Activated CD4-positive, alpha-beta T cell treated with anti-CD3 and anti-CD28 coated beads, Interleukin-2, amount 10 ng/mL, durations not matched to agents 24 days and 14 days (primary cell): ENCODE data around the gene GALNT18. TPM values are rescaled to one million over a fixed set of nuclear protein-coding genes. Genes with fewer than 3 reads are reported as not detected.
"Not testable (repeated sequence)": the region's sequence is repeated elsewhere in the genome, so short reads cannot be mapped to it uniquely, and the experiment has no call there.

Experiments used
- DNase-seq: peaks from one replicate; pipeline ENCODE4 v3.0.0; 2022
- H3K27ac Mint-ChIP-seq: one replicate; pipeline ENCODE4 v1.8.0; 2022; ENCODE audit warnings: mild to moderate bottlenecking, mixed read lengths
- H3K27me3 Mint-ChIP-seq: one replicate; pipeline ENCODE4 v1.8.0; 2022; ENCODE audit warnings: mixed read lengths
- H3K36me3 Mint-ChIP-seq: one replicate; pipeline ENCODE4 v1.8.0; 2022; ENCODE audit warnings: low read depth, mild to moderate bottlenecking, mixed read lengths
- H3K4me1 Mint-ChIP-seq: one replicate; pipeline ENCODE4 v1.8.0; 2021; ENCODE audit warnings: mixed read lengths
- H3K4me3 Mint-ChIP-seq: one replicate; pipeline ENCODE4 v1.8.0; 2022; ENCODE audit warnings: mild to moderate bottlenecking, moderate library complexity, mixed read lengths
- H3K9me3 Mint-ChIP-seq: one replicate; pipeline ENCODE4 v1.8.0; 2021; ENCODE audit warnings: mixed read lengths
- intact Hi-C: fragments of 100-400 bp; cut with micrococcal nuclease; formaldehyde crosslinking; loops from one replicate; pipeline ENCODE4 v1.15.1; 2023
- total RNA-seq: library from RNA; stranded (reverse); gene quantifications from 2 replicates; pipeline ENCODE4 v1.2.3, GENCODE V29; 2022

The GALNT18 gene
- total RNA-seq, 1 donor from 2014 or later: 8.6 TPM

DNA sequence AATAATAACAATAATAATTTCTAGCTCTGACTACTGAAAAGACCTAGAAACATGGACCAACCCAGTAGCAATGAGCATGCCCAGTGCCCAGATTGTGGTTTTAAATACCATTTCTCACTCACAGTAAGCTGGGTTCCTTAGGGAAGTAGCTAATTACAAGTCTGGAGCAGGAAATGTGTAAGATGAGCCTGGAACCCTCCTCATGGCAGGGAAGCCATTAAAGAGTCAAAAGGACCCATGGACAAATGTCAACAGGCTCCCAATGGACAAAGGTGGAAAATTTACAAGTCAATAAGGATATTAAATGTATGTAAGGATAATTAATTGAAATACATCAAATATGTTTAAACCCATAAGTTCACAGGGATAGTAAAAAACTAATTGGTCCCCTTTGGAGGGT lies 258.1 kb downstream of the GALNT18 start:
- peaks cover 2% of the 10 kb centered on the region for H3K27me3 Mint-ChIP-seq
- H3K9me3 Mint-ChIP-seq: no peaks in the 10 kb centered on the region
- no peak overlapping the region for H3K27ac Mint-ChIP-seq
- intact Hi-C loops: no loop called here
- H3K4me3 Mint-ChIP-seq: no peak overlapping the region
- no peaks in the 10 kb centered on the region for H3K36me3 Mint-ChIP-seq
- H3K4me1 Mint-ChIP-seq: no peaks in the 10 kb centered on the region
- no peak for DNase-seq

DNA sequence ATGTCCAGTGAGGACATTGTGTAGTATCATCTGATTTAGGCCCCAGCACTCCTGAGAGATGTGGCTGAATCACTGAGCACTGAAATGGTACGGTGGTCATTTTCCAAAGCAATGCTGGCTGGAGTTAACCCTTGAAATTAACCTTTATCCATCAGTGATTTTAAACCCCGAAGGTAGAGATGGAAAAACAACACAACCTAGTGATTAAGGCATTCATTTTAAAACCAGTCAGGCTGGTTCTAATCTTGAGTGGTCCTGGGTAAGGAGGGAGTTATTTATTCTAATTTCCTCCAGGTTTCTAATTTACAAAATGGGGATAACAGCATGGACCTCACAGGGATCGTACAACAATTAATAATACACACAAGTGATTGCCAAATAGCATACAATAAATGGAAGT lies 262.2 kb downstream of the GALNT18 start:
- peaks cover 5% of the 10 kb centered on the region for H3K27me3 Mint-ChIP-seq
- no peaks in the 10 kb centered on the region for H3K9me3 Mint-ChIP-seq
- H3K4me3 Mint-ChIP-seq: no peak overlapping the region
- no peak for DNase-seq
- H3K4me1 Mint-ChIP-seq: no peaks in the 10 kb centered on the region
- intact Hi-C loops: no loop called here
- no peak overlapping the region for H3K27ac Mint-ChIP-seq
- no peaks in the 10 kb centered on the region for H3K36me3 Mint-ChIP-seq

DNA sequence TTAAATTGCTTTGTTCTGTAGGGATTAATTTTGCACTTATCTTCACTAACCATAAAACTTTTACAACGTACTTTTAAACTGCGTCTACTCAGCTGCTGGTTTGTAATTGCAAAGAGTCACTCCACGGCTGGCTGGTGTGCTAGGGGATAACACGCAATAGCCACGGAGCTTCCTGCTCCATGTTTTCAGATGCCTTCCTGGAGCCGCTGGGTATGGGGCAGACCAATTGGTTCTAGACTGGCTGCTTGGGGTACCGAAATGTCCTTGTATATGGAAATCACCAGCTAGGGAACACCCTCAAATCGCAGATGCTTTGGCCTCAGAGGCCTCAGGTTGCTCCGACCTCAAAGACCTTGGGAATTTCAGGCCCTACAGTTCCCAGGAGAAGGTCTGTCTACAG lies 265.0 kb downstream of the GALNT18 start:
- Mint-ChIP-seq H3K4me1 (no peaks in the 10 kb centered on the region), H3K4me3 (no peak overlapping the region), H3K27me3 (peaks cover 5% of the 10 kb centered on the region), H3K9me3 (no peaks in the 10 kb centered on the region), H3K36me3 (no peaks in the 10 kb centered on the region), H3K27ac (no peak overlapping the region)
- no peak for DNase-seq
- intact Hi-C loops: no loop called here

DNA sequence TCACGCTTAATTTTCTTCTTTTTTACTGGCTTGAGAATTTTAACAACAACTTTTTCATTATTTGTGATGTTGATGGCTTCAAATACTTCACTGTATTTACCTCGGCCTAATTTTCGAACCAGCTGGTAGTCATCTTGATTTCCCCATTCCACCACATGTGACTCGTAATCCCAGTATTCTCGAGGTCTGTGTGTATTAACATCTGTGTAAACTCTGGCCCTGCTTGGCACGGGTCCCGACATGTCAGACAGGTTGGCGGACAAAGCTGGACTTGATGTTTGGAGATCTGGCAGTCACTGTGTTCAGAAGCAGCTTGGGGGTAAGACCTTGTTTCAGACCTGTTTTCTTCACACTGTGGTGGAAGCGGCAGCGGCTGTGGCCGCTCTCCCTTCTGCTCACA lies 268.9 kb downstream of the GALNT18 start, which contains the start of gene CSNK2A3:
Gene CSNK2A3, minus strand, starts transcription at position 373 of the 400 bp plus-strand sequence. Its CDS starts 131 bp downstream, at position 242.
- H3K27ac Mint-ChIP-seq, H3K4me3 Mint-ChIP-seq, H3K4me1 Mint-ChIP-seq, H3K9me3 Mint-ChIP-seq, DNase-seq, H3K36me3 Mint-ChIP-seq, intact Hi-C loops, H3K27me3 Mint-ChIP-seq: not testable (repeated sequence)

DNA sequence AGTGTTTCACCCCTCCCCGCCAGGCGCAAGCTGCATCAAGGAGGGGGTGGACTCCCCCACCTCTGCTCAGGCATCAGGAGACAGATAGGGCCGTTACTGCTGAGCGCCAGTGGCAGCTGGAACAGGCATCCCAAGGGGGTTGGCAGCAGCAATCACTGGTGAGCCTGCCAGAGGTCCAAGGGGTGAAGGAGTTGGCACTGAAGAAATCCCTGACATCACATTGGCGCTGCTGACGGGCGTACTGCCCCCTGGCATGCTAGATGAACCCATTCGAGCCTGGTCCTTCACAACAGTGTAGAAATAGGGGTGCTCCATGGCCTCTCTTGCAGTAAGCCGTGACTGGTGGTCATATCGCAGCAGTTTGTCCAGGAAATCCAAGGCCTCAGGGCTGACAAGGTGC lies 270.0 kb downstream of the GALNT18 start:
- H3K36me3 Mint-ChIP-seq, H3K27me3 Mint-ChIP-seq, H3K27ac Mint-ChIP-seq, DNase-seq, H3K4me3 Mint-ChIP-seq, H3K4me1 Mint-ChIP-seq, H3K9me3 Mint-ChIP-seq, intact Hi-C loops: not testable (repeated sequence)

DNA sequence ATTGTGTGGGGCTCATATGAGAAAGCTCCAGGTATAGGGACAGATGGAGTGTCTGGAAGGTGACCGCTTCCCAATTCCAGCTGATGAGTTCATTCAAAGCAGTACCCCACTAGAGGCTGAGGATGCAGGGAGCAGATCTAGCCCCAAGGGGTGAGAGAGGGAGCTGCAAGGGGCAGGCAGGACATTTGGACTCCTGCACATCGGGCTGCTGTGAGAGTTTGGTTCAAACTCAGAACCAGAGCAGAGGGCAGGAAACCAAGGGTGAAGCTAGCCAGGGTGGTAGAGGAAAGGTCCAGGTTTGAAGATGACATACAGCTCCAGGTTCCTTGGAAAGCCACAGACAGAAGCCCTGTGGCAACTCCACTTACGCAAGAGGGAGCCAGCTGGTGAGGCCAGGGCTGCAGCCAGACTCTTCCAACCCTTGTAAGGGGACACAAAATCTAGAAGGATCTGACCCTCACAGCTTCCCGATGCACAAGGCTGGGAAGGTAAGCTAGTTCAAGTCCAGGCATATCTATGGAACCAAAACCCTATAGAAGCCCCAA lies 270.7 kb downstream of the GALNT18 start:
- no peaks in the 10 kb centered on the region for H3K27me3 Mint-ChIP-seq
- no peak overlapping the region for H3K4me3 Mint-ChIP-seq
- no peak overlapping the region for H3K27ac Mint-ChIP-seq

DNA sequence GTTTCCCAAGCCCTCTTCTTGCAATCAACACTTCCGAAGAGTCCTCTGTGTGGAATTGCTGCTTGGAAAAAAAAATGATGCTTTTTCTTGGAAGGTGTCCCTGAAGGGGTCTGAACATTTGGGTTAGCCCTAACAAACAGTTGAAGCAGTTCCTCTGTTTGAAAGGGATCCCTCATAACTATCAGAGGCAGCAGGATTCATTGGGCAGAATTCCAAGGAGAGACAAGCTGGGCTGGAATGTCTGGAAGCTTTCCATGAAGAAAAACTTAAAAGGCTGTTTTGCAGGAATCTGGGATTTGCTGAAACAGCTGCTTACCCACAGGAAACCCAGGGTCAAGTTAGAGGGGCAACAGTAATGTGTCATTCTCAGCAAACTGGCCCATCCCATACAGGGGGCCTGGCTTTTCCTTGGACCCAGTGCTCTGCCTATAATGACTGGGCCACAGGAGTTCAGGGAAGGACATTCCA lies 271.9 kb downstream of the GALNT18 start:
- no peaks in the 10 kb centered on the region for H3K27me3 Mint-ChIP-seq
- H3K27ac Mint-ChIP-seq: no peak overlapping the region
- no peaks in the 10 kb centered on the region for H3K4me1 Mint-ChIP-seq
- intact Hi-C loops: no loop called here
- no peak for DNase-seq
- no peaks in the 10 kb centered on the region for H3K9me3 Mint-ChIP-seq
- no peak overlapping the region for H3K4me3 Mint-ChIP-seq
- H3K36me3 Mint-ChIP-seq: no peaks in the 10 kb centered on the region

More for the DNA sequence above, 270.7 kb downstream of the GALNT18 start:
- intact Hi-C loops: no loop called here
- no peak for DNase-seq
- Mint-ChIP-seq H3K4me1 (no peaks in the 10 kb centered on the region), H3K36me3 (no peaks in the 10 kb centered on the region), H3K9me3 (no peaks in the 10 kb centered on the region)

DNA sequence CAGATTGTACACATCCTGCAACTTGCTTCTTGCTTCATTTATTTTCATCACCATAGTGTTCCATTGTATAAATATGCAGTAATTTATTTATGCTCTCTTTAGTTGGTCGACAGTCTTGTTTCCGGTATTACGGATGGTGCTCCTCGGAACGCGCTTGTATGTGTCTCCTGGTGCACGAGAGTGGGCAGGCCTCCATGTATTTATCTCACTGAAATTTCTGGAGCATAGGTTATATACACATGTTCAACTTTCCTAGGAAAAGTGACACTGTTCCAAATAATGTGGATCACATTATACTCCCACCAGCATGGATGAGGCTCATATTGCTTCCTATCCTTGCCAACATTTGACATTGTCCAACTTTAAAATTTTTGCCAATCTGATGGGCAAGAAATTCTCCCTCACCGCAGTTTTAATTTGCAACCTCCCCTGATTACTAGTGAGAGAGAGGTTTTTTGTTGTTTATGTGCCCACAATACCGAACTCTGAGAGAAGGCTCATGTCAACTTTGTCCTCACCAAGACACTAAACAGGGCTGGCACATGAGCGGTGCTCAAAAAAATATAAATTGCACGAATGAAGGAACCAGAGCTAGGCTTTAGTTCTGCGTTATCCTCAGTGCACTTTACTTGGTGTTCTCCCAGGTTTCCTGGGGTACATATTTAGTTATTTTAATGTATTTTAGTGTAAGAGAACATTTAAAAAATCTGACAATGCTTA lies 272.5 kb downstream of the GALNT18 start:
- Mint-ChIP-seq H3K4me1 (peaks cover under 1% of the 10 kb centered on the region), H3K9me3 (no peaks in the 10 kb centered on the region), H3K4me3 (no peak overlapping the region), H3K27me3 (no peaks in the 10 kb centered on the region), H3K36me3 (no peaks in the 10 kb centered on the region), H3K27ac (no peak overlapping the region)
- intact Hi-C loops: no loop called here
- no peak for DNase-seq

DNA sequence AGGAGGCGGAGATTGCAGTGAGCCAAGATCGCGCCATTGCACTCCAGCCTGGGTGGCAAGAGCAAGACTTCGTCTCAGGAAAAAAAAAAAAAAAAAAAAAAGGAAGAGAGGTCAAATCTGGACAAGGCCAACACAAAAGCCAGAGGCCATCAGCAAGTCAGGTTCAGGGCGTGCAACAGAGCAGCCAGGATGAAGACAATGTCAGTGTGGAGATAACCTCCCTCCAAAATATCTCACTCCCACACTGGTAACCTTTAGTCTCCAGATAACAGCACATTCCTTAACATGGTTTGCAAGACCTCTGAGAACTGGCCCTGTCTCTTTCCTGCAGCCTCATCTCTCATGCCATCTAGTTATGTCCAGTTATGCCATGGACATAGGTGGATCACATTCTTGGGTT lies 273.5 kb downstream of the GALNT18 start:
- intact Hi-C loops: no loop called here
- DNase-seq: no peak
- H3K9me3 Mint-ChIP-seq: no peaks in the 10 kb centered on the region
- H3K4me3 Mint-ChIP-seq: no peak overlapping the region
- H3K4me1 Mint-ChIP-seq: peaks cover 7% of the 10 kb centered on the region
- H3K27me3 Mint-ChIP-seq: no peaks in the 10 kb centered on the region
- no peak overlapping the region for H3K27ac Mint-ChIP-seq
- no peaks in the 10 kb centered on the region for H3K36me3 Mint-ChIP-seq

DNA sequence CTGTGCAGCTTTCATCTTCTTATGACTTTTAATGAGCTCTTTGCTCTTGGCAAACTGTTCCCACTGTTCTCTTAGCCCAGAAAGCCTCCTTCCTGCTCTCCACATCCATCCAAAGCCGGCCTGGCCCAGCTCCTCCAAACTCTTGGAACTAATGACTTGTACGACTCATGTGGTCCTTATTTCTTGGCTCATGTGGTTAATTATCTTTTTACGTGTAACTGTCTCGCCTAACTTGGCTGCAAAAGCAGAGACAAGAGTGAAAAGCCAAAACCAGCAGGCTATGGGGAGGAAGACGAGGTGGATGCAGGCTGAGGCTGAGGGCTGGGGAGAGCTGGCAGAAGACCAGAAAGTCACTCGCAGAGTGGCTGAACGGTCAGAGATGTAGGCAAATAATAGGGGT lies 274.2 kb downstream of the GALNT18 start:
- Mint-ChIP-seq H3K4me3 (no peak overlapping the region), H3K27me3 (no peaks in the 10 kb centered on the region), H3K9me3 (no peaks in the 10 kb centered on the region), H3K36me3 (no peaks in the 10 kb centered on the region), H3K27ac (no peak overlapping the region), H3K4me1 (peaks cover 7% of the 10 kb centered on the region)
- DNase-seq: no peak
- intact Hi-C loops: no loop called here

DNA sequence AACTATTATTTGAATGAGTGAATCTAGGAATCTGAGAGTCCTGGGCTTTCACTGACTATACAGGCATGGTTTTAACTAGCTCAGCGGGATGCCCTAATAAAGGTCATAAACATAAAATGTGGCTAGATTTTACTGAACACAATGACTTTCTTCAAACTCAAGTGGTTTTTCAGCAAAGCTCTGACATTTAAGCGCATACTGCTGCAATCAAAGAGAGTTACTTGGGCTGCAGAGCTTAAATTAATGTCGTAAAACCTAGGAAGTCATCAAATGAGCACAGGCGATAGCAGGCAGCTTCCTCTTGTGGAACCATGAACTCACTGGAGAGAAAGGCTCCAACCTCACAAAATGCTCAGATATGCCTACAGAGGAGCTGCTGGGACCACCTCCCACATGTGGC lies 275.5 kb downstream of the GALNT18 start:
- Mint-ChIP-seq H3K27ac (no peak overlapping the region), H3K27me3 (no peaks in the 10 kb centered on the region), H3K9me3 (no peaks in the 10 kb centered on the region), H3K36me3 (no peaks in the 10 kb centered on the region), H3K4me3 (no peak overlapping the region), H3K4me1 (peaks cover 7% of the 10 kb centered on the region)
- no peak for DNase-seq
- intact Hi-C loops: no loop called here

DNA sequence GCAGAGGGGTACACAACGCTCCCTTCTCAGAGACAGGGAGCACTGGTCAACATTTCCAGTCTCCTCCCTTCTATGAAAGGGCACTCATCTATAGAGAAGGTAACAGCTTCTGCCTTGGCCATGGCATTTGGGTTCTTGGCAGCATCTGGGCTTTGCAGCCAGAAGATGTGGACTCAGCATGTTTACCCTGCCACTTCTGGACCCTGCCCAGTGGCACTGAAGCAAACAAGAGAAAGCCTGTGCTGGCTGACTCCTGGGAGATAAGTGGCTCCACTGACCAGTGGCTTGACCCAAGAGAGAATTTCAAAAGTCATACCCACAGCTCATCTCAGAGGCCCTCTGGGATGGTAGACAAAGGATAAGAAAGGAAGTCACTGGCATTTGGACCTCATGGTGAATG lies 276.7 kb downstream of the GALNT18 start:
- Mint-ChIP-seq H3K27ac (no peak overlapping the region), H3K36me3 (no peaks in the 10 kb centered on the region), H3K9me3 (no peaks in the 10 kb centered on the region), H3K27me3 (no peaks in the 10 kb centered on the region), H3K4me1 (peaks cover 7% of the 10 kb centered on the region), H3K4me3 (no peak overlapping the region)
- no peak for DNase-seq
- intact Hi-C loops: no loop called here

DNA sequence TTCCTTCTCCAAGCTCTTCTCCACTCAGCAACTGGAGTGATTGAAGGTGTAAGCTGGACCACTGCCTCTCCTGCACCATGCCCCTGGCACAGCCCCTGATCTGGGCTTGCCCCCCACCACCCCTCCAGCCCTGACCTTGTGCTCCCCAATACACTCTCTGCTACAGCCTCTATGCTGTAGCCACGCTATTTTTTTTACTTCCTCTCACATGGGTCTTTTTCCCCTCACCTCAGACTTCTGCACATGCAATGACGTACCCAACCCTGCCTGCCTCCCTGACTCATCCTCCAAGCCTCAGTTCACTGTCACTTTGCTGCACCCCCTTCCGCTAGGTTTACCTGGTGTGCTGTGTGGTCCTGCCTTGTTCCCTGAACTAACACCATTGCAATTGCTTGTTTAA lies 277.8 kb downstream of the GALNT18 start:
- no peak overlapping the region for H3K27ac Mint-ChIP-seq
- DNase-seq: no peak
- intact Hi-C loops: no loop called here
- no peaks in the 10 kb centered on the region for H3K9me3 Mint-ChIP-seq
- no peaks in the 10 kb centered on the region for H3K36me3 Mint-ChIP-seq
- H3K4me1 Mint-ChIP-seq: peaks cover 7% of the 10 kb centered on the region
- no peaks in the 10 kb centered on the region for H3K27me3 Mint-ChIP-seq
- H3K4me3 Mint-ChIP-seq: no peak overlapping the region

DNA sequence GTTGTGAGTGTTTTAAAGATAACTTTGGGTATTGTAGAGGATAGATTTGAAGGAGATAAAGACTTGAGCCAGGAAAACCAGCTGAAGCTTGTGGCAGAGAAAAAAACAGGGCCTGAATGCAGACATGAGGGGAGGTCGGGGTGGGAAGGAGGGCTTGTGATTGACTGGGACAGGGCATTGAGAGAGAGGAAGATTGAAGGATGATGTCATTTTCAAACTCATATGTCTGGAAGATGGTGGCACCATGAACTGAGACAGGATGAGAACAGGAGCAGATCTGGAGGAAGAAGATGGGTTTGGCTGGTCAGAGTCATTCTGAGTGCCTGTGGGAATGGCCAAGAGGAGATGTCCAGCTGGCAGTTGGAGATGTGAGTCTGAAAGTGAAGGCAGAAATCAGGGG lies 283.5 kb downstream of the GALNT18 start:
- Mint-ChIP-seq H3K27ac (no peak overlapping the region), H3K36me3 (no peaks in the 10 kb centered on the region), H3K4me3 (no peak overlapping the region), H3K27me3 (no peaks in the 10 kb centered on the region), H3K9me3 (no peaks in the 10 kb centered on the region), H3K4me1 (peaks cover 2% of the 10 kb centered on the region)
- no peak for DNase-seq
- intact Hi-C loops: no loop called here

DNA sequence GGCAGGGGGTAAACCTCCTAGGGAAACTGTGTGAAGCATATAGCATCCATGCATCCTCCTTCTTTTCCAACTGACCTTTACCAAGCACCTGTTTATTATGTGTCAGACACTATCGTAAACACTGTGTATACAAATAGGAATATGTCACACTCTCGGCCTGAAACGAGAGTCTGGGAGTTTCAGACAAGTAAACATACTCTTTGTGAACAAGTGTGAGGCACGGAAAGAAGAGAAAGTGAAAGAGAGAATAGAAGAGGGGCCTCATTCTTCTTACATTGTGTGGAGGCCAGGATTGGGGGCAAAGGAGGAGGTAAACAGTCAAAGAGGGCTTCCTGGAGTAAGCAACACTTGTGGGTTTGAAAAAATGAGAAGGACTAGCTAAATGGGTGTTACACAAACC lies 285.1 kb downstream of the GALNT18 start:
- intact Hi-C loops: no loop called here

More for the DNA sequence above, 285.1 kb downstream of the GALNT18 start:
- Mint-ChIP-seq H3K4me1 (peaks cover 2% of the 10 kb centered on the region), H3K27ac (no peak overlapping the region), H3K36me3 (no peaks in the 10 kb centered on the region), H3K4me3 (no peak overlapping the region), H3K27me3 (no peaks in the 10 kb centered on the region), H3K9me3 (no peaks in the 10 kb centered on the region)
- DNase-seq: no peak
